H9 (cell line): ENCODE results near the gene AGBL4. TPM values are rescaled to one million over a fixed set of nuclear protein-coding genes. Genes with fewer than 3 reads are reported as not detected.

Source experiments
- DNase-seq: peaks from one replicate; pipeline ENCODE4 v3.0.0-alpha.2; 2017
- H2AFZ ChIP-seq: one replicate; pipeline ENCODE4 v1.6.1; 2013; ENCODE audit warnings: mild to moderate bottlenecking, low read length, control low read depth, moderate library complexity
- H2AK5ac ChIP-seq: 2 replicates; pipeline ENCODE4 v1.6.1; 2013; ENCODE audit warnings: low read length, control low read depth, mixed read lengths; ENCODE audit not compliant: insufficient read length
- H2BK120ac ChIP-seq: one replicate; pipeline ENCODE4 v1.6.1; 2013; ENCODE audit warnings: low read depth, mild to moderate bottlenecking, low read length, control low read depth, inconsistent platforms; ENCODE audit not compliant: poor library complexity, severe bottlenecking
- H2BK12ac ChIP-seq: 2 replicates; pipeline ENCODE4 v1.6.1; 2013; ENCODE audit warnings: low read length, control low read depth, mixed read lengths, low read depth; ENCODE audit not compliant: insufficient read length
- H2BK15ac ChIP-seq: 2 replicates; pipeline ENCODE4 v1.6.1; 2013; ENCODE audit warnings: low read depth, low read length, control low read depth
- H2BK20ac ChIP-seq: one replicate; pipeline ENCODE4 v1.6.1; 2013; ENCODE audit warnings: low read depth, mild to moderate bottlenecking, low read length, control low read depth, inconsistent platforms; ENCODE audit not compliant: poor library complexity, severe bottlenecking
- H2BK5ac ChIP-seq: 2 replicates; pipeline ENCODE4 v1.6.1; 2013; ENCODE audit warnings: low read length, control low read depth, mixed read lengths; ENCODE audit not compliant: insufficient read length
- H3K14ac ChIP-seq: 2 replicates; pipeline ENCODE4 v1.6.1; 2013; ENCODE audit warnings: low read length, control low read depth; ENCODE audit not compliant: insufficient read depth
- H3K18ac ChIP-seq: 2 replicates; pipeline ENCODE4 v1.6.1; 2013; ENCODE audit warnings: low read depth, mild to moderate bottlenecking, mixed read lengths, low read length, control low read depth; ENCODE audit not compliant: insufficient read length
- H3K23ac ChIP-seq: 2 replicates; pipeline ENCODE4 v1.6.1; 2013; ENCODE audit warnings: low read length, control low read depth, mixed read lengths, low read depth; ENCODE audit not compliant: insufficient read length
- H3K23me2 ChIP-seq: 2 replicates; pipeline ENCODE4 v1.6.1; 2013; ENCODE audit warnings: low read depth, mild to moderate bottlenecking, mixed read lengths, low read length, control low read depth; ENCODE audit not compliant: insufficient read length, poor library complexity, severe bottlenecking
- H3K27ac ChIP-seq: 2 replicates; pipeline ENCODE4 v1.5.1; 2013; ENCODE audit warnings: low read length, control low read depth, mixed read lengths, low read depth; ENCODE audit not compliant: insufficient read length
- H3K27me3 ChIP-seq: 2 replicates; pipeline ENCODE4 v1.6.1; 2013; ENCODE audit warnings: low read length, control low read depth, inconsistent platforms; ENCODE audit not compliant: insufficient read depth
- H3K4ac ChIP-seq: 2 replicates; pipeline ENCODE4 v1.6.1; 2013; ENCODE audit warnings: low read depth, mild to moderate bottlenecking, control low read depth, inconsistent platforms, low read length, moderate library complexity
- H3K4me1 ChIP-seq: 2 replicates; pipeline ENCODE4 v1.6.1; 2013; ENCODE audit warnings: low read length, control low read depth, inconsistent platforms; ENCODE audit not compliant: insufficient read depth
- H3K4me2 ChIP-seq: 2 replicates; pipeline ENCODE4 v1.6.1; 2013; ENCODE audit warnings: low read length, control low read depth, mixed read lengths; ENCODE audit not compliant: insufficient read length, insufficient read depth
- H3K56ac ChIP-seq: 2 replicates; pipeline ENCODE4 v1.6.1; 2013; ENCODE audit warnings: low read depth, mild to moderate bottlenecking, mixed read lengths, low read length, control low read depth; ENCODE audit not compliant: insufficient read length
- H3K79me1 ChIP-seq: 2 replicates; pipeline ENCODE4 v1.6.1; 2013; ENCODE audit warnings: low read depth, mild to moderate bottlenecking, moderate library complexity, low read length, control low read depth, inconsistent platforms; ENCODE audit not compliant: insufficient read depth, poor library complexity, severe bottlenecking
- H3K79me2 ChIP-seq: 2 replicates; pipeline ENCODE4 v1.6.1; 2013; ENCODE audit warnings: low read length, control low read depth, inconsistent platforms; ENCODE audit not compliant: insufficient read depth
- H3K9ac ChIP-seq: 2 replicates; pipeline ENCODE4 v1.6.1; 2013; ENCODE audit warnings: low read length, control low read depth, mixed read lengths; ENCODE audit not compliant: insufficient read length; ENCODE audit errors: extremely low read depth
- H3K9me3 ChIP-seq: one replicate; pipeline ENCODE4 v1.6.1; 2013; ENCODE audit warnings: low read depth, low read length, inconsistent platforms; ENCODE audit not compliant: control insufficient read depth
- H3T11ph ChIP-seq: one replicate; pipeline ENCODE4 v1.6.1; 2013; ENCODE audit warnings: mild to moderate bottlenecking, low read length, control low read depth, inconsistent platforms
- H4K20me1 ChIP-seq: one replicate; pipeline ENCODE4 v1.6.1; 2013; ENCODE audit not compliant: control insufficient read depth, insufficient read length, insufficient read depth
- H4K5ac ChIP-seq: 2 replicates; pipeline ENCODE4 v1.6.1; 2013; ENCODE audit warnings: low read depth, mild to moderate bottlenecking, mixed read lengths, low read length, control low read depth; ENCODE audit not compliant: insufficient read length
- H4K8ac ChIP-seq: replicated peaks from 2 replicates; pipeline ENCODE4 v1.6.1; 2013; ENCODE audit warnings: low read length, control low read depth, mixed read lengths, low read depth; ENCODE audit not compliant: insufficient read length
- H4K91ac ChIP-seq: 2 replicates; pipeline ENCODE4 v1.6.1; 2013; ENCODE audit warnings: low read depth, mild to moderate bottlenecking, moderate library complexity, mixed read lengths, low read length, control low read depth; ENCODE audit not compliant: insufficient read length
- H3K27ac Mint-ChIP-seq, 3 experiments: 2 replicates in 2 of 3; 3 replicates in 1 of 3; pipeline ENCODE4 v1.8.0; 2020 to 2021; ENCODE audit warnings: mixed read lengths in 3 of 3, mild to moderate bottlenecking in 1 of 3, moderate library complexity in 1 of 3
- H3K27me3 Mint-ChIP-seq: 2 replicates; pipeline ENCODE4 v1.8.0; 2021; ENCODE audit warnings: low read depth, mild to moderate bottlenecking, moderate library complexity, mixed read lengths
- H3K36me3 Mint-ChIP-seq, 3 experiments: 2 replicates in 2 of 3; 3 replicates in 1 of 3; pipeline ENCODE4 v1.8.0; 2020 to 2021; ENCODE audit warnings: low read depth in 3 of 3, mixed read lengths in 3 of 3; ENCODE audit not compliant: insufficient read depth in 1 of 3
- H3K4me1 Mint-ChIP-seq, 2 experiments: 2 replicates each; pipeline ENCODE4 v1.8.0; 2020; ENCODE audit warnings: mixed read lengths in 2 of 2
- H3K4me3 Mint-ChIP-seq, 2 experiments: 2 replicates in 1 of 2; 3 replicates in 1 of 2; pipeline ENCODE4 v1.8.0; 2020 to 2021; ENCODE audit warnings: mild to moderate bottlenecking in 2 of 2, mixed read lengths in 2 of 2, moderate library complexity in 1 of 2
- H3K9me3 Mint-ChIP-seq, 2 experiments: 2 replicates in 1 of 2; 3 replicates in 1 of 2; pipeline ENCODE4 v1.8.0; 2020; ENCODE audit warnings: mild to moderate bottlenecking in 2 of 2, mixed read lengths in 2 of 2, moderate library complexity in 1 of 2
- CTCF ChIP-seq: fragments of 200-600 bp; sonication (generic); conservative IDR thresholded peaks from 3 replicates; pipeline ENCODE4 v1.8.0; 2021; ENCODE audit warnings: antibody characterized with exemption, mild to moderate bottlenecking
- WGBS: extraction: QIAGEN DNeasy Blood & Tissue Kit; methylation state at CpG from one replicate; pipeline ENCODE4 v1.1.7; 2013; ENCODE audit warnings: missing lambda C conversion rate, low lambda C conversion rate, mixed read lengths; ENCODE audit not compliant: insufficient read length; ENCODE audit errors: extremely low coverage; 5-methylcytosine and 5-hydroxymethylcytosine counted together
- total RNA-seq: library from RNA; stranded (reverse); gene quantifications from 2 replicates; pipeline ENCODE4 v1.2.1, GENCODE V29; 2021

AGBL4 gene
- total RNA-seq, 1 experiment from 2014 or later, result not detected

- DNase-seq, result no peak
- H3K4me3 Mint-ChIP-seq, result no peak overlapping the region
- Histone ChIP-seq H4K91ac (no peak overlapping the region), H3K27ac (no peak overlapping the region), H3K9ac (no peak overlapping the region), H3K4ac (no peak overlapping the region), H3K27me3 (no peaks in the 10 kb centered on the region), H2BK12ac (no peak overlapping the region), H4K8ac (no peak overlapping the region), H2BK15ac (no peak overlapping the region), H3K56ac (no peak overlapping the region), H3K23me2 (no peaks in the 10 kb centered on the region), H3K14ac (no peak overlapping the region), H3K4me2 (no peak overlapping the region), H3K79me2 (no peaks in the 10 kb centered on the region), H3T11ph (no peak overlapping the region), H2AK5ac (no peak overlapping the region), H4K5ac (no peak overlapping the region), H2BK5ac (no peak overlapping the region), H2BK120ac (no peak overlapping the region), H3K79me1 (no peaks in the 10 kb centered on the region), H3K18ac (no peak overlapping the region), H4K20me1 (no peaks in the 10 kb centered on the region), H3K9me3 (peaks cover 77% of the 10 kb centered on the region), H2BK20ac (no peak overlapping the region), H3K23ac (no peak overlapping the region), H3K4me1 (no peaks in the 10 kb centered on the region), H2AFZ (no peak overlapping the region)
- peaks cover 5 to 34% (median 10%) of the 10 kb centered on the region in 3 experiments; a peak in 5 of 7 replicates for H3K36me3 Mint-ChIP-seq
- H3K4me1 Mint-ChIP-seq, result no peaks in the 10 kb centered on the region
- H3K27ac Mint-ChIP-seq, result no peak overlapping the region
- WGBS, result no CpG with 5 or more reads among the region's 2 CpGs
- TF ChIP-seq CTCF, result no peak
- H3K9me3 Mint-ChIP-seq, result peaks cover 80 to 85% of the 10 kb centered on the region in 2 experiments
- H3K27me3 Mint-ChIP-seq, result no peaks in the 10 kb centered on the region; the same call in 1 of the 2 replicates
These were observed 615.4 kb downstream of the AGBL4 start for GRCh38 chr1:49408346-49408745.
